HK-2 (cell line): ENCODE results near the gene FOXF2.
"Not testable (repeated sequence)": the region's sequence is repeated elsewhere in the genome, so short reads cannot be mapped to it uniquely, and the experiment has no call there.

ENCODE experiments used
- DNase-seq: peaks from one replicate; pipeline ENCODE4 v3.0.0-alpha.2; 2018; ENCODE audit not compliant: unreplicated experiment

The FOXF2 gene

DNA sequence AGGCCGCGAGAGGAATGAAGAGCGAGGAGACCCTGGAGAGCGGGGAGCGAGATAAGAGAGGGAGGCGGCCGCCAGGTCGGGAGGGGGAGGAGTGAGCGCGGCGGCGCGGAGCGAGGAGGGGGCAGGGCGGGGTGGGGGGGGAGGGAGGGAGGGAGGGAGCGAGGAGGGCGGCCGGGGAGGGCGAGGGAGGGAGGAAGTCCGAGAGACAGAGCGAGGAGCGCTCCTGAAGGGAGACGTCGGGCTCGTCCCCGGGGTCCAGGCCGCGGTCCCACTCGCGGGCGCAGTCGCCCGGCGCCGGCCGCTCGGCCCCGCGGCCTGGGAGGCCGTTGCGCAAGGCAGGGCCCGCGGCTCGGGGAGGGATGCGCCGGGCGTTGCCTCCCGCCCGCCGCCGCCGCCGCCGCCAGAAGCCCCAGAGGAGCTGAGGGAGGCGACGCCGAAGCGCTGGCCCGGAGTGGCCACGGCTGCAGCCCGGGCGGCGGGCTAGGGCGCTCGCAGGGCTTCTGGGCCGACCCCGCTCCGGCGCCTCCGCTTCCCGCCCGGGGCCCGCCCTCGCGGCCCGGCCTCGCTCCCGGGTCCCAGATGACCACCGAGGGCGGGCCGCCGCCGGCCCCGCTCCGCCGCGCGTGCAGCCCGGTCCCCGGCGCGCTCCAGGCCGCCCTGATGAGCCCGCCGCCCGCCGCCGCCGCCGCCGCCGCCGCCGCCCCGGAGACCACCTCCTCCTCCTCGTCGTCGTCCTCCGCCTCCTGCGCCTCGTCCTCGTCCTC, at the start of gene FOXF2:
Gene FOXF2 (plus strand): TSS at position 208 of the 764 bp plus-strand sequence. CDS start 372 bp downstream, at position 580.
- no peak for DNase-seq

DNA sequence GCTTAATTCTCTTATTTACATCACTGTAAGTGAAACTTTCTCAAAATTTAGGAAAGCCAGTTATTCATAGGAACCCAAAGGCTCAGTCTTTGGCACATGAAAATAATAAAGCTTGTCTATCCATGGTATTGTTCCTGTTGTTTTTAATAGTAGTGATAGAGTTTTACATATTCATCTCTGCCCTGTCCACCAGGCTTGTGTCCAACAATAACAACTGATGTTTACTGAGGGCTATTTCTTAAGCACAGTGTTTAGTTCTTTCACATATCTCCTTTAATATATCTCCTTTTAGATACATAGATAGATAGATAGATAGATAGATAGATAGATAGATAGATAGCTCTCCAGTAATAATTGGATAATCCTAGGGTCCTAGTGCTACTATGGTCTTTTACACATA, 43.3 kb upstream of the FOXF2 start:
- DNase-seq, result no peak

DNA sequence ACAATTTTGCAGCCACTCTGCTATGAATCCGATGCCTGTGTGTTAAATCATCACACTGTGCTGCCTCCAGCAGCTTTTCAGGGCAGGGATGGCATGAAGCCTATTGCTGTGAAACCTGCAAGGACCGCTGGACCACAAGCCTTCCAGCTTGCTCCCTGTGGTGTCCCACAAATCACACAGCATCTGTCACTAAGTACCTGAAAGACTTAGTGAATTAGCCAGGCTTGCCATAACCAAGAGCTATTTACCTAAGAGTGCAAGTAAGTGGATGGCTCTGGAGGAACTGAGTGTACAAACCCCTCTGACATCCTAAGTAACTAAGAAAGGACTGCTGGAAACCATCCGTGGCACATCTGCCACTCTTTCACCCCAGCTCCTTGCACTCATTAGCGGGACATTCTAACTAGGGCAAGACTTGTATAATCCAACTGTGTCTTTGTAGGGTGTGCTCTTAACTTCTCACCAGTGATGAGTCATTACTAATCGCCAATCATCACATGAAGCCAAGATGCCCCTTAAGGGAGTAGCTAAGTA, 42.8 kb upstream of the FOXF2 start:
- no peak for DNase-seq

DNA sequence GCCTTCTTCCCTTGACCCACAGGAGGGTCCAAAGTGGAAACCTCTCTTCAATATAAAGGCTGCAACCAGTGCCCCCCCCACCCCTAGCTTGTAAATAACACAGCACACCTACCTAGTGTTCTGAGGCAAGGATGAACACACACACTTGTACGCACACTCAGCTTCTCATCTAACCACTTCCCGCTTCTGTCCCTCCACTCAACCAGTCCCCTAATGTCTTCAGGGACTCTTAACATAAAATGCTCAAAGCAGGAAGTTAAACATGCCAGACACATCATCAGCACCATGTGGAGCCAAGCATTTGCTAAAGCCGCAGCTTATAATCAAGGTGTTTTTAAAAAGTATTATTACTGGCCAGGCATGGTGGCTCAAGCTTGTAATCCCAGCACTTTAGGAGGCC, 42.2 kb upstream of the FOXF2 start:
- no peak for DNase-seq

DNA sequence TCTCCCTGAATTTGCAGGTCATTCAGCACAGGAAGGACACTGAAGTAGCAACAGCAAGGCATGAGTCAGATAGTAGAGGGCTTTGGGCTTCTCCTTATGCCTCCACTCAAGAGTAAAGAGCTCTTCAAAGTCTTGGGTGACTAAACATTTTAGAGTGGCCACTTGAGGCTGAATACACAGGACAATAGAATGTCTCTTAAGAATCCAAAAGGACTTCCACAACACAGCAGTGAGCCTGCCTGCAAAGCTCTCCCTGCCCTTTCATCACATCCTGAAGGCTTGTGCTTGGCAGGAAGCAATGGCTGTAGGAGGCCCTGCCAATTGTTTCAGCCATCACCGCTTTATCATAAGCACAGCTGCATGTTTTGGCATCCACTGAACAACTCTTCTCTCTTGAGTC, 40.7 kb upstream of the FOXF2 start:
- no peak for DNase-seq

DNA sequence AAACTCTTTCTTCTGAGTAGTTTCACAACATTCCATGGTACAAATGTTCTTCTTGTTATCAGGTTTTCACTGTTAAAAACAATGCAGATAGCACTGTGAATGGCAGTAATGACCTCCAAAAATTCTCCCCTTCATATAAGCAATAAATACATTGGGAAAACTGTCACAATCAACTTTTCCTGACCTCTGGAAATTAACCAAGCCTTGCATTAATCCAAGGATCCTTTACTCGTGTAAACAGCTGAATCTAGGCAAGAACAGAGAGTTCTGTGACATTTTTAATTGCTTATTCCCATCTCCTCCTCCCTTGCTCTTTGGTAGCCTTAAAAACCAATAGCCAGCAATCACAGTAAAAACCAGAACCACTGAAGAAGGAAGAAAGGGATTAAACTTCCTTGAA, 39.7 kb upstream of the FOXF2 start:
- DNase-seq, result no peak

DNA sequence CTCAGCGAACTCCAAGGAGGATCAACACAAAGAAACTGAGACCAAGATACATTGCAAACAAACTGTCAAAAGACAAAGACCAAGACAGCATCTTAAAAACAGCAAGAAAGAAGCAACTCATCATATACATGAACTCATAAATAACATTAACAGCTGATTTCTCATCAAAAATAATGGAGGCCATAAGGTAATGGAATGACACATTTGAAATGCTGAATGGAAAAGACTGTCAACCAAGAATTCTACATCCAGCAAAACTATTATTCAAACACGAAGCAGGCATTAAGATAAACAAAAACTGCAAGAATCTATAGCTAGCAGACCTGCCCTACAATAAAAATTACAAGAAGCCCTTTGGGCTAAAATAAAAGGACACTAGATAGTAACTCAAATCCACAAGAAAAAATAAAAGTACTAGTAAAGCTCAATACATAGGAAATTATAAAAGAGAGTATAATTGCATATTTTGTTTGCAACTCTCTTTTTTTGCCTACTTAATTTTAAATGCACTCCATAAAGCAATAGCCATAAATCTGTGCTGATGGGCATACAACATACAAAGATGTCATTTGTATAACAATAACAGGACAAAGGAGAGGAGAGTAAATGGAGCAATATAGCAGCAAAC, 37.9 kb upstream of the FOXF2 start:
- no peak for DNase-seq

DNA sequence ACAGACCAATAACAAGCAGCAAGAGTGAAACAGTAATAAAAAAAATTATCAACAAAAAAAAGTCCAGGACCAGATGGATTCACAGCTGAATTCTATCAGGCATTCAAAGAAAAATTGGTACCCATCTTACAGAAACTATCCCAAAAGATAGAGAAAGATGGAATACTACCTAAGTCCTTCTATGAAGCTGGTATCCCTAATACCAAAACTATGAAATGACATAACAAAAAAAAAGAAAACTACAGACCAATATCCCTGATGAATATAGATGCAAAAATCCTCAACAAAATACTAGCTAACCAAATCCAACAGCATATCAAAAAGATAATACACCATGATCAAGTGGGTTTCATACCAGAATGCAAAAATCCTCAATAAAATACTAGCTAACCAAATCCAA, 34.3 kb upstream of the FOXF2 start:
- not testable (repeated sequence) for DNase-seq

DNA sequence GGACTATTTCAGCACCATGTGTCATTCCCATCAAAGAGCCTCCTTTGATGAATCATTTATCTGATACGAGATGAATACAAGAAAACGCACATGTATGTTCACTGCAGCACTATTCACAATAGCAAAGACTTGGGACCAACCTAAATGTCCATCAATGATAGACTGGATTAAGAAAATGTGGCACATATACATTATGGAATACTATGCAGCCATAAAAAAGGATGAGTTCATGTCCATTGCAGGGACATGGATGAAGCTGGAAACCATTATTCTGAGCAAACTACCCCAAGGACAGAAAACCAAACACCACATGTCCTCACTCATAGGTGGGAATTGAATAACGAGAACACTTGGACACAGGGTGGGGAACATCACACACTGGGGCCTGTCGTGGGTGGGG, 27.7 kb upstream of the FOXF2 start:
- DNase-seq, result not testable (repeated sequence)

DNA sequence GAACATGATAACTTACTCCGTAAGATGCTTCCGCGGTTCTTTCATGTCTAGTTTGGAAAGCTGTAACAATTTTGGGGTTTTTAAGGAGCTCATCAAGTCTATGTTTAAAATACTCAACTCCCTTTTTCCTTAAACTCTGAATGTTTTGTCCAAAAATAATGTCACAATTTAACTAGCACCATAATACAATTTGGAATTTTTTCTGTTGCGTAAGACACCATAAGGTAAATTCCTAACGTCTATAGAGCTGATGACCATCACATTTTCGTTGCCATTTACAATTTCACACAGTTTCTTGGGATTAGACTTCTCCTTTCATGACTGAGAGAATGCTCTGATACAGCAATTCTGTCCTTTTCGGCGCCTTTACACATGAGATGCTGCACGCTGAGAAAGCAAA, 26.7 kb upstream of the FOXF2 start:
- no peak for DNase-seq

DNA sequence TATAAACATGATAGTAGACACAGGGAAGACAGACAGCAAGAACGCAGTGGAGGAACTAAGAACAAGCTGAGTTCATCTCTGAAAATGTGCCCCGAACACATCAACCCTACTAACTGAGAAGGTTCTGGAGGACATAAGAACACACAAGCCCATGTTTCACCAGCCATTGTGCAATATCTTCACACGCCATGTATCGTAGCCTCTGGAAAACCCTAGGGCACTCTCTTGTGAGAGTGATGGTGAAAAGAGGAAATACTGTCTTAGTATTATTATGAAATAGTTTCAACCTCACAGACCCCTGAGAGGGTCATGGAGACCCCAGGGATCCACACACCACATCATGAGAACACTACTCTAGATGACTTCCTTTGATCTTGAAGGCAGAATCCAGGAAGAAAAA, 26.1 kb upstream of the FOXF2 start:
- no peak for DNase-seq

DNA sequence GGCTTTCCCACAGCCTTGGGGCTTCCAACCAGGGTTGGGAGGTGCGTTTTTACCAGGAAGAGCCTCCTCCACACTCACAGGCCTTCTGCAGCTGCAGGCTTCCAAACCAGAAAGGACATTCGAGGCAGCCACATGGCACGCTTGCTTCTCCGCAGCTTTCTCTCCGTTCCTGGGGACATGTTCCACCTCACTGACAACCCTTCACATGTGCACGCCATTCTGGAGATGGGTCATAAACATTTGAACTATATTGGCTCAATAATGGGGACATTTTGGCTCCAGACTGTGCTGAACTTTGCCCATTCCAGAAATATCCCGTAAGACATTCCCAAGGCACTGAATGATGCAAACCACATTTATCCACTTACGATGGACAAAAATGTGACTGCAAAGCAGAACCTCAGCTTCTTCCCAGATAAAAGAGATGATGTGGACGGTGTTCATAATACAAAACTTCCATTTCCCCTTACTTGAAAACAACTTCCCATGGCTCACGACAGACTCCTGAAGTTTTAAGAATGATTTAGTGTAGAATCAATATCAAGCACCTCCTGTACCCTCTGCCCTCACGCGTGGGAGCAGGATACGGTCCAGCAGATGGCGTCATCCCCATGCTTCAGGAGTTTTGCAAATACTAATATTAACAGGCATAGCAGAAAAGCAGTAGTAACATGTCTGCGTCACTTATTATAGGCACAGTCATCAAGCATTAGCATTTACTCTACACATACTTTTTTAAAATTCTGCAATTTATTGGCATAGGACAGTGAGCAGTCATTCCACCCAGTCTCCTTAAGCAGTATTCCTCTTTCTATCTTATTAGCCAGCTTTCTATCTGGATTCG, 25.4 kb upstream of the FOXF2 start:
- DNase-seq, result no peak

DNA sequence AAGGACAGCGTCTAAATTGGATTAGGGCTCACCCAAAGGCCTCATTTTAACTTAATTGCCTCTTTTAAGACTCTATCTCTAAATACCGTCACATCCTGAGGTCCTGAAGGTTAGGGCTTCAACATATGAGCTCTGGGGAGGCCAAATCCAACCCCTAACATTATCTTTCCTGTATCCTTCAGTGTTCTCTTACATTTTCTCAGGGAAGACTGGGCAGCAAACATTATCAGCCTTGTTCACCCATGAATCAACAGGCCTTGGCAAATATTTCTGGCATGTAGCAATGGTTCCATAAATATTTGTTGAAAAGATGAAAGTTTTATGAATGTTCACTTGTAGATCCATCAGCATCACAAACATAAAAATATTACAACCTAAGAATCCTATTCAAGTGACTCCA, 24.6 kb upstream of the FOXF2 start:
- DNase-seq, result no peak

DNA sequence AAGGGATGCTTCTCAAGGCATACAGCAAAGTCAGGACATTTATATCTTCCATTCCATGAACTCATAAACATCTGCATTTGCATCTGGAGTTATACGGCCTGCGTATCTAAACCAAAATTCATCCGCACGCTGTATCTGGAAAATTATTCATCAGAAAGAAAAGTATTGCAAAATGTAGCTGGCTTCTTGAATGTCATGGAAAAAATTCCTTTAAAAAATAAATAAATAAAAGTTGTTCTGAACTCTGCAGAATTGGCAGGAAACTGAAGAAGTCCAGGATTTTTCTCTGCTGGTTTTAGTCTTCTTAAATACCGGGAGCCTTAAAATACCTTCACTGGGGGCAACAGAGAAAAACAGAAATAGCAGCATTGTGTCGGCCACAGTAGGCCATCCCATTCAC, 23.7 kb upstream of the FOXF2 start:
- DNase-seq, result no peak

DNA sequence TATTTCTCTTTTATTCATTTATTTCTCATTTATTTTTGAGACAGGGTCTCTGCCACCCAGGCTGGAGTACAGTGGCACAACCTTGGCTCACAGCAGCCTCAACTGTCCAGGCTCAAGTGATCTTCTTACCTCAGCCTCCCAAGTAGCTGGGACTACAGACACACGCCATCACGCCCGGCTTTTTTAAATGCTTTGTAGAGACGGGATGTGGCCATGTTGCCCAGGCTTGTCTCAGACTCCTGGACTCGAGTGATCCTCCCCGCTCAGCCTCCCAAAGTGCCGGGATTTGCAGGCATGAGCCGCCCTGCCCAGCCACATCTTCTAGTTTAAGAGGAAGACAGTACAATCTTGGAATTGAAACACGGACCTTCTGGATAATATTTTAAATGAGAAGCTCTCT, 21.6 kb upstream of the FOXF2 start:
- no peak for DNase-seq

DNA sequence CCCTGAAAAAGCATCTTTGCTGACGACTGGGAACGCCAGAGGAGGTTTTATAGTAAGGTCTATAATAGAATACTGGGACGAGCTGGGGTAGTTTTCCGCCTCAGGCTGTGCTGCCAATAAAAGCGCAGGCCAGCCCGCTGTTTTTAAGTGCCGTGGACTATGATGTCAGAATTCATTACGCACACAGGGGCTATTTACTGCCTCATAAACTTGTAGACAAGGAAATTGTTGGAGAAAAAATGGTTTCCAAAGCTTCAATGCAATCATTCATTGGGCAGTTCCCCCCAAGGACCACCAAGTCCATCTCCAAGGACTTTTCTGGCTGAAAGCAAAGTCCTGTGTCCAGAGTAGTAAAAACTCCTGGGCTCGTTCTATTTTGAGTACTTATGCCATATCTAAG, 20.4 kb upstream of the FOXF2 start:
- DNase-seq, result no peak

DNA sequence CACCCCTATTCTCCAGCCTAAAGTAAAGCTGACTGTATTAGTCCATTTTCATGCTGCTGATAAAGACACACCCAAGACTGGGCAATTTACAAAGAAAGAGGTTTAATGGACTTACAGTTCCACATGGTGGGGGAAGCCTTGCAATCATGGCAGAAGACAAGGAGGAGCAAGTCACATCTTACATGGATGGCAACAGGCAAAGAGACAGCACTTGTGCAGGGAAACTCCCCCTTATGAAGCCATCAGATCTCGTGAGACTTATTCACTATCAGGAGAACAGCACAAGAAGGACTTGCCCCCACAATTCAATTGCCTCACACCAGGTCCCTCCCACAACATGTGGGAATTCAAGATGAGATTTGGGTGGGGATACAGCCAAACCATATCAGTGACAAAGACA, 19.7 kb upstream of the FOXF2 start:
- not testable (repeated sequence) for DNase-seq

DNA sequence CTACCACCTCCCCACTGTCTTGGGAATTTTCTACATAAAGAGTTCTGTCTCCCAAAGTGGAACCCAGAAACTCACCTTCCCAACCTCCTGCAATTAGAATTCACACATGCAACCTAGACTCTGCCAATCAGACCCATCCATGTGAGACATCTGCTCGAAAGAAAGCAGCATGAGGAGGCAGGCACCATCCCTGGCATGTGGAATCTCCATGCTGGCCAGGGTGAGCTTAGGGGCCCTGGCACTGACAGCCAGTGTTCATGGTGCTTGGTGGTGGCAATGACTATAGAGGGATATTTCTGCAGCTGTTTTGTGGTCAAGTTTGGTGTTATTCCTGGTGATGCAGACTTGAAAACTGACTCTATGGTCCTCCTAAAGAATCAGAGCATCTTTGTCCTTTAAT, 17.4 kb upstream of the FOXF2 start:
- DNase-seq, result no peak

DNA sequence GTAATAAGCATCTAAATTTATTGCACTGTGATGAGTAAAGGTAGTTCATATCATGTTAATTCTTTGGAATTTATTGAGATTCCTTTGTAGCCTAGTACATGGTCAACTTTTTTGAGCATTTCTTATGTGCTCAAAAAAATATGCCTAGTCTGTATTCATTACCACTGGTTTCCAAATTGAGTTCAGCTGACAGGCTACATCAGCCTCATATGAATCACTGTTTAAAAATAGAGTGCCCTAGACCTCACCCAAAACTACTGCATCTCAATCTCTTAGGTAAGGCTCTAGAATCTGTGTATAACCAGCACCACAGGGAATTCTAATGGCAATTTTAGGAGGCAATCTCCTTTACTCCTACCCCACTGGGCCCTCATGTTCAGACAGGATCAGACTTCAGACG, 16.7 kb upstream of the FOXF2 start:
- no peak for DNase-seq

DNA sequence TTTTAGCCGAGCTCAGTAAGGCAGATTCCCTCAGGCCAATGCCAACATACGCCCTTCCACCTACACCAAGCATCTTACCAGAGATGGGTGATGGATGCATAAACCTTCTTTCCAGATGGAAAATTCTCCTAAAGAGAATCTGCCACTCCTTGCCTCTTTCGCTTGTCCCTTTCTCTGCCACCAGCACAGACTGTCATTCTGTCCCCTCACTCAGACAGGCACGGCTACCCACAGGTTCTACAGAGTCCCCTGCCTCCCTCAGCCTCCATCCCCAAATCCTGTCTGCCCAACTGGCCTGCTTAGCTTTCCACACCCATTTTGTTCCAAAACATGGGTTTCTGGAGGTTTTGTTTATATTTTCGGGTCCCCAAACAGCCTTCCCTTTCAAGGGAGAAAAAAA, 12.7 kb upstream of the FOXF2 start:
- no peak for DNase-seq

DNA sequence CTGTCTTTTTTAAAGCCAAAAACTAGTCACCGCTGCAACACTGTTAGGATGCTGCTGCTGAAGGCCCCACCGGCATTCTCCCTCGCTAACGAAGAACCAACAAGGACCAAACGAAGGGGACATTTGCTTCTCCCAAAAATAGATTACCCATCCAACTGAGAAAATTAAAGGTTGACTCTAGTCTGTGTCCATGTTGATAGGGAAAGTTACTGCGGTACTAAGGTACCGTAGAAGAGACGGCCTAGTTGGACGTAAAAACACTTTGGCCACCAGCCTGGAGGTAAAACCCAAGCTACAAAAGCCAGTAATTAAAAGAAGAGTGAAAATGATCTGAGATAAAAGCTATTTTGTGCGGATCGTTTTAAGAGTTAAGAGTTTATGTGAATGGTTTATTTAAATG, 11.8 kb upstream of the FOXF2 start:
- no peak for DNase-seq
